Activated naive CD8-positive, alpha-beta T cell treated with anti-CD3 and anti-CD28 coated beads, Interleukin-2, amount 50 U/mL, for 16 hours (primary cell): ENCODE measurements around the gene PLPP1.

Source experiments
- DNase-seq: peaks from one replicate; pipeline ENCODE4 v3.0.0-alpha.2; 2020; ENCODE audit warnings: low read depth, low spot score

Gene PLPP1

DNA sequence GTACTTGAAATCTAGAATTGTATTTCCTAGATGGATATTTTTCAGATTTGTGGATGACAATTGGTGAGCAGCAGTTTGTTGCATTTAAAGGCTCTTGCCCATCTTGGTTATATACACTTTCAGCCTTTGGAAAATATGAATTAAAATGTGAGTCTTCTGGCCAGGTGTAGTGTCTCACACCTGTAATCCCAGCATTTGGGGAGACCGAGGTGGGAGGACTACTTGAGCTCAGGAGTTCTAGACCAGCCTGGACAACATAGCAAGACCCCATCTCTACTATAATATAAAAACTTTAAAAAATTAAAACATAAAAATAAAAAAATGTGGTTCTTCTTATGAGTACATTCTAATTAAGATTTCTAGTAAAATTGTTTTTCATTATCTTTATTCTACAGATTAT is 125.0 kb downstream of the PLPP1 start:
- DNase-seq, result no peak

GRCh38 chr5:55407984-55408383 is 126.8 kb downstream of the PLPP1 start:
- DNase-seq, result no peak

GRCh38 chr5:55407059-55407684 is 127.6 kb downstream of the PLPP1 start:
- no peak for DNase-seq

DNA sequence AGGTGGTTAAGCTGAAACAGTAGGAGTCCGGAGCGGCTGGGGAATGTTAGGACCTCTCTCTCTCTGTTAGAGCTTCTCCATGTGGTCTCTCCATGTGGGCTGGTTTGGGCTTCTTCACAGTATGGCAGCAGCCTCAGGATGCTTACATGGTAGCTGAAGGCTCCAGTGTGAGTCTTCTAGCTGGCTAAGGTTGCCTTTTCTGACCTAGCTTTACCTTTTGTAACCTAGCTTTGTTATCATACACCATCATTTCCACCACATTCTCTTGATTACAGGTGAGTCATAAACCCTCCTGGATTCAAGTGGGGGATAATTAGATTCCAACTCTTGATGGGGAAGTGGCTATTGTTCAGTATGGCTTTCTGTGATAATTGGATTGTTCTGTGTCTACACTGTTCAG is 128.5 kb downstream of the PLPP1 start:
- DNase-seq, result no peak

- no peak for DNase-seq
Observed at GRCh38 chr5:55402199-55402598, 132.6 kb downstream of the PLPP1 start.

DNA sequence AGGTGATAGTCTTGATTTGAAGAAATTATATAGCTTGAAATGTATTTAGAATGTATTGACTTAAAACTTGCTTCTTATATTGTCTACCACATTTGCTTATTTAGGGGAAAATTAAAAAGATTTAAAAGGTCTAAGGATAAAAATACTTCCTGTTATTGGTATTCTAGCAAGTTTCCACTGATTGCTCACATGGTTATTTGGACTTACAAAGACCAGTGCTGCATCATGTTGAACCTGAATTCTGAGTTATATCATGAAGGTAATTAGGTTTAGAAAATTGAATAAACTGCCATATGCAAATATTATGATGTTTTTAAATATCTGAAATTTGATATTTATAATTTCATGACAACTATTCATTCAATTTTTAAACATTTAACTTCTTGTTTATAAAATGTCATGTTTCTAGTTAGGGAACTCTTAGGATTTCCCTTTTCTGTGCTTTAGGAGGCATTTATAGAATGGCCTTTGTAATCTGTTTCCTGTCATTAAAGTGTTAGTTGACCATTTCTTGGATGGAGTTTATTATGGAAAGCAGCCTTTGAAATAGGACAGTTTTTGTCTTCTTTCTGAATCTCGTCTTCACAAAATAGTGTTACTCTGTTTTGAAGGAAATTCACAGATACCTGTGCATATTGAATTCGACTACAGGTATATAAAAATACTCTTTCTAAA is 141.1 kb downstream of the PLPP1 start:
- DNase-seq, result no peak

GRCh38 chr5:55392669-55393068 is 142.1 kb downstream of the PLPP1 start:
- no peak for DNase-seq

GRCh38 chr5:55391707-55392106 is 143.1 kb downstream of the PLPP1 start:
- DNase-seq, result no peak

DNA sequence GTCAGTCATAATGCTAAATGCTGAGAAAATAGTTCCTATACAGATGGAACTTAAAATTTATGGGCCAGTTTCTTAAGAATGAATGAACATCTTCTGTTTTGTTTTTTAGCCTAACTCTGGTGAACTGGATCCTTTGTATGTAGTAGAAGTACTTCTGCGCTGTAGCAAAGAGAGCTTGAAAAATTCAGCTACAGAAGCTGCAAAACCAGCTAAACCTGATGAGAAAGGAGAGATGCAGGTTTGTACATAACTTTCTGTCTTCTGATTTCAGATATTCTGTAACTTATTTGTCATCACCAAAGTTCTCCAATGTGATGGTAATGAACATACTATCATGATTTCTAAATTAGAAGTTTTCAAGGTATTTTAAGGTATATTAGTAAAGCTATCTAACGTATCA is 146.9 kb downstream of the PLPP1 start:
- no peak for DNase-seq

DNA sequence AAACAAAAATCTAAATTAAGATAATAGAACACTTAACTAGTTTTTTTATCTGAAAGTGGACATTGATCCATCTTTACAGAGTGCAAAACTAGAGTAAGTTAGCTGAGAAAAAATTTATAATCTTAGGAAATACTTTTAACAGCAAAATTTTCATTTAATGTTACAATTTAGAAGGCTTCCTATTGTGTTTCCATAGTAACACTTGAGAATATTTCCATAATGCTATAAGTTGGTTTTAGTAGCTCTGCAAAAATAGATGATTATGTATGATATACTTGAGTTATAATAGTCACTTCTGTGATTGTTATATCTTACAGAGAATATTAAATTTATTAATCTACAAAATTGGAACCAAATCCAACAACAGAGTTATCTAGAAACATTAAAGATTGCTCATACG is 148.4 kb downstream of the PLPP1 start:
- DNase-seq, result no peak

GRCh38 chr5:55385846-55386245 is 148.9 kb downstream of the PLPP1 start:
- no peak for DNase-seq

- DNase-seq, result no peak
Observed at GRCh38 chr5:55385227-55385626, 149.5 kb downstream of the PLPP1 start.

- no peak for DNase-seq
Observed at GRCh38 chr5:55384072-55384471, 150.7 kb downstream of the PLPP1 start.

DNA sequence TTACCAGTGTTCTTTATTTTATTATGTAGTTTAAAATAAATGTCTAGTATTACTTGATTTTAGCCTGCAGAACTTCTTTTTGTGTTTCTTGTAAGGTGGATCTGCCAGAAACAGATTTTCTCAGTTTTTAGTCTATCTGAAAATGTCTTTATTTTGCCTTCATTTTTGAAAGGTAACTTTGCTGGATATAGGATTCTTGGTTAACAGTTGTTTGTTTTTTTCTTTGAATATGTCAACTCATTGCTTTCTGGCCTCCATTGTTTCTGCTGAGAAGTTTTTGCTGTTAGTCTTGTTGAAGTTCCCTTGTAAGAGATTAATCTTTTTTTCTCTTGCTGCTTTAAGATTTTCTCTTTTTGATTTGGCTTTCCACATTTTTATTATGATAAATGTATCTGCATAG is 151.5 kb downstream of the PLPP1 start:
- DNase-seq, result no peak

- DNase-seq, result no peak
Observed at GRCh38 chr5:55377810-55378209, 157.0 kb downstream of the PLPP1 start.
